ENCODE measurements around the gene UQCRH. TPM values are rescaled to one million over a fixed set of nuclear protein-coding genes. Genes with fewer than 3 reads are reported as not detected.

The UQCRH gene
- total and polyA plus RNA-seq, 2 of the 13 experiments (the other 11 are each of a cell fraction or from before 2014, with no cell fraction given), result 548 to 556 TPM

- TF ChIP-seq SMC3 (IDR thresholded peaks at IDR 0.05; ENCODE audit: low read length) (peak; percentile 65; the same call in 1 of the 2 replicates), ELF1 (CRISPR knock-in tag; IDR thresholded peaks at IDR 0.05) (peak; percentile 35; the same call in 1 of the 2 replicates), ZBTB33 (CRISPR knock-in tag; IDR thresholded peaks at IDR 0.05) (no peak), XRCC5 (optimal IDR thresholded peaks at IDR 0.05; ENCODE audit: low read length) (peak; percentile 31), NCOR1 (IDR thresholded peaks at IDR 0.05; ENCODE audit: borderline replicate concordance, low read length) (no peak), ZNF580 (CRISPR knock-in tag; IDR thresholded peaks at IDR 0.05; ENCODE audit: borderline replicate concordance, low read depth) (no peak; the same call in 1 of the 2 replicates), FOXK1 (CRISPR knock-in tag; IDR thresholded peaks at IDR 0.05; ENCODE audit: borderline replicate concordance, low read depth) (peak; percentile 21; the same call in 1 of the 2 replicates), ZNF343 (CRISPR knock-in tag; IDR thresholded peaks at IDR 0.05) (no peak), RARG (CRISPR knock-in tag; IDR thresholded peaks at IDR 0.05; ENCODE audit: low read depth) (no peak), REXO4 (CRISPR knock-in tag; IDR thresholded peaks at IDR 0.05; ENCODE audit: borderline replicate concordance) (no peak), POLR2AphosphoS5 (IDR thresholded peaks at IDR 0.05; ENCODE audit: low read depth, low read length) (no peak), ELF3 (CRISPR knock-in tag; IDR thresholded peaks at IDR 0.05) (peak; percentile 78), HMGXB4 (CRISPR knock-in tag; IDR thresholded peaks at IDR 0.05; ENCODE audit: borderline replicate concordance in 1 of 2, low read depth in 1 of 2) (0 out of 4 replicates have a peak, but pooled peaks of 1 of the 2 experiments have one; percentile 29), CTCF (CRISPR knock-in tag; IDR thresholded peaks at IDR 0.05) (peak; percentile 70)
These were observed 30.0 kb downstream of the UQCRH start (continued) for GRCh38 chr1:46333300-46334029.

Measured in HepG2 (cell line).